NCI-H82 treated with DMSO at 0.1 percent for 48 hours (cell line): Measurements from ENCODE around the gene SGK1.
A peak's percentile ranks its signal among the peaks of the same experiment; 100 is the strongest.

Experiments
- DNase-seq: peaks from one replicate; lab custom pipeline; 2025; ENCODE audit not compliant: unreplicated experiment; lab: John Stamatoyannopoulos, UW

SGK1 gene

DNA sequence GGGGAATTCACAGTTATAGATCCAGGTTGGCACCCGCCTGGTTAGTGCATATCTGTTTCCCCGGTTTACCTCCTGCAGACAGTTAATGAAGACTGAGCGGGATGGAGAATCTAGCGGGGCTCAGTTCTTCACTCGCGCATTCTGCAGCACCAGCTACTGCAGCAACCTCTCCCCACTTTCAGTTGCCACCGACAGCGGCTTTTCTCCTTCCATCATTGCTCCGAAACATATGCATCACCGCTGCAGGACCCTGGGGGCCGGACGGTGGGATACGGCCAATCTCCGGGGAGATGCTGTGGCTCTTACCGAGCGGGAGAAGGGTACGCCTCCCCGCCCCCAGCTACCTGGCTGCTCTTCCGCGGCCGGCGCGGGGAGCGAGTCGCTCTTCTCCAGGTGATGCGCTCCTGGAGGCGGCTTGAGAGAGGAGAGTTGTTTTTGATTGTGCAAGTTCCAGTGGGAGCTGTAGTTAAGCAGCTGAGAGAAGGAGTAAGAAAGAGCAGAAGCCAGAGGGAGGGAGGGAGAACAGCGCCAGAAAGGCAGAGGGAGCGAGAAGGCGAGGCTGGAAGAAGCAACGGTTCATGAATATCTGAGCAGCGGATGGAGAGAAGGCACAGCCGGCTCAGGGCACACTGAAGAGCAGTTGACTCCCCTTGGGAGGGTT is at the start of gene SGK1:
Gene SGK1 (minus strand): TSS at position 642 of the 661 bp plus-strand sequence. CDS start 652 bp downstream, outside the sequence.
- DNase-seq, result no peak

DNA sequence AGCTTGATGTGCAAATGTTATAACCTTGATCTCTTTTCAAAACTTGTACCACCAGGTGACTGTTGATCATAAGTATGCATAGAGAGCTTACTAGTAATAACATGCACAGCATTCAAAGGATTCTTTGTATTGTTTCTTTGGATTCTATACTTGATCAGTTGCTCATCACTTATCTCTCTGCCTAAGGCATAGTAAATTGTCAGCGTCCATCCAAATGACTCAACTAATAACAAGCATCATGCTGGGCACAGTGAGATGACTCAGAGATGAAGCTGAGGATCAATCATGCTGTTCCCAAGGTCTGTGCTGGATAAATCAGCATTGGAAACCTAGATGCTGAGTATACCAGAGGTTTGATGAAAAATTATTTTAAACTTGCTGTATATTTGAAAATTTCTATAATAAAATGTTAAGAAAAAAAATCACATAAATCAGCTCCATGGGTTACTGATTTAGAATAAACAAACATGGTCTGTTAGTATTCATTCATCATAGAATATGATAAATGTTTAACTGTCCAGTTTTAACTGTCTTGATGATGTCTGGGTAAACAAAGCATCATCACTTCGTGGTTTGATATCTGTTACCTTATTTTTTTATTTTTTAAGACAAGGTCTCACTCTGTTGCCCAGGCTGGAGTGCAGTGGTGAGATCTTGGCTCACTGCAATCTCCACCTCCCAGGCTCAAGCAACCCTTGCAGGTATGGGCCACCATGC is 45.6 kb upstream of the SGK1 start:
- DNase-seq, result no peak

DNA sequence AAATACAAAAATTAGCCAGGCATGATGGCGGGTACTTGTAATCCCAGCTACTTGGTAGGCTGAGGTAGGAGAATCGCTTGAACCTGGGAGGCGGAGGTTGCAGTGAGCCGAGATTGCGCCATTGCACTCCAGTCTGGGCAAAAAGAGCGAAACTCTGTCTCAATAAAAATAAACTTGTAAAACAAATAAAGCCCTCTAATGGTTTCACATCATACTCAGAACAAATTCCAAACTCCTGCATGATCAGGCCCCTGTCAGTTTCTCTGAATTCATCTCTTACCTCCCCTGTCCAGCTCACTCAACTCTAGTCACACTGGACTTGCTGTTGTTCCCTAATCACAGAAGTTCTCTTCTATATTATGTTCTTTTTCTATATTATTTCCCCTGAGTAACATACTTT is 43.1 kb upstream of the SGK1 start:
- DNase-seq, result no peak

DNA sequence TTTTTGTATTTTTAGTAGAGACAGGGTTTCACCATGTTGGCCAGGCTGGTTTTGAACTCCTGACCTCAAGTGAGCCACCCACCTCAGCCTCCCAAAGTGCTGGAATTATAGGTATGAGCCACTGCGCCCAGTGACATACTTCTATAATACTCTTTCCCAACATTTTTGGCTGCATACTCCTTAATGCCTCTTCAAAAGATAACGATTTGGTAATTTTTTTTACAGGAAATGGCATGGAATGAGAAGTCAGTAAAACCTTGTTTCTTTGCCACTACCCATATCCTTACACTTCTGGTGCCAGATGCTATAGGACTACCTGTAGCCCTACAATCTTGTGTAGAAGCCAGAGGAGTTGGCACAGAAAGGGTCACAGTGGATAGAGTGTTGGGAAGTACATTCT is 41.4 kb upstream of the SGK1 start:
- DNase-seq, result no peak

DNA sequence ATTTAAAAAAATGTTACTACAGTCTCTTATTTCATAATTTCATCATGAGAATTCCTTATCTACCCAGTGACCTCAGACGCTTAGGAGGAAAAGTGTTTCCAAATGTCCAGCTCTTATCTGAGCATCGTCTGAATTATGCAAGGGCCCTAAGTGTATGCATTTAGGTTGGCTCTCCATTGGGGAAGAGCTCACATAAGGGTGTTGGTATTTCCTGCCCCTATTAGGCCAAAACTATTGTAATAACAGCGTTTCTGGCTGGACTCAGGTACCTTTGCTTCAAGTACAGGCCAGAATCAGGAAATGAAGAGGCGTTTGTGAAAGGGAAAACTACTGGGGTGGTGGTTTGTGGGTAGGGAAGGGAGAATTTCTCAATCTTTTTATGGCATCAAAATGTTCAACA is 40.4 kb upstream of the SGK1 start:
- no peak for DNase-seq

DNA sequence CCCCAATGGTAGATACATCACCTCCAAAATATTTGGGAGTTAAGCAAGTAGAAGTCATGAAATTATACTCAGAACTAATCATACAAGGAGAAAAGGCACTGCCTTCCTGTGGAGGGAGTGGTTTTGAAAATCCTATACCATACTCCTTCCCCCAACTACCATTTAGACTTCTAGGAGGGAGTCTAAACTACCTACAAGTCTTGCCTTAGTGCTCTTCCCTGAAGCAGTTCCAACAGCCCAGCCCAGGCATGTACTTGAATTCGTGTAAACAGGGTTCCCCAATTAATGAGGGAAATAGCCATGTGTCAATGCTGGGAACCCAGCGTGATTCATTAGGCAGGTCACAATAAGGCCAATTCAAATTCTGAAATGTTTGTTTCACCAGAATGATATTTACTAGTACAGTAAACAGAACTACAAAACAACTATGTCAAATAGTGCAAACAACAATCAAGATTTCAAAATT is 39.1 kb upstream of the SGK1 start:
- DNase-seq, result no peak

DNA sequence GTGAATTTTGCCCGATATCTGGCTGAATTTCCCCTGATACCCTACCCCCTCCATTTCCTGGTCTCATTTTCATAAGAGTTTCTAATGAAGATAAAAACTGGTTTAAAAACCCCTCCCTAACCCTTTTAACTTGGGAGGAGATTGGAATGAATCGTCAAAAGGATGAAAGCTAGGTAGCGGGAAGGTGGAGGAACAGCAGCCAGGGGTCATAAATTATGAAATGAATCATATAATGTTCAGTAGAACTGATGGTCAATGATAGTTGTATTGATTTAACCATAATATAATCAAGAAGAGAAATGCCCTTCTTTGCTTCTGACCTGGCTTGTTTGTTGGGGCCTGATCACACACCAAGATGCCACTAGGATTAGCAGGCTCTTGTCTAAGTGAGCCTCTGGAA is 38.5 kb upstream of the SGK1 start:
- no peak for DNase-seq

DNA sequence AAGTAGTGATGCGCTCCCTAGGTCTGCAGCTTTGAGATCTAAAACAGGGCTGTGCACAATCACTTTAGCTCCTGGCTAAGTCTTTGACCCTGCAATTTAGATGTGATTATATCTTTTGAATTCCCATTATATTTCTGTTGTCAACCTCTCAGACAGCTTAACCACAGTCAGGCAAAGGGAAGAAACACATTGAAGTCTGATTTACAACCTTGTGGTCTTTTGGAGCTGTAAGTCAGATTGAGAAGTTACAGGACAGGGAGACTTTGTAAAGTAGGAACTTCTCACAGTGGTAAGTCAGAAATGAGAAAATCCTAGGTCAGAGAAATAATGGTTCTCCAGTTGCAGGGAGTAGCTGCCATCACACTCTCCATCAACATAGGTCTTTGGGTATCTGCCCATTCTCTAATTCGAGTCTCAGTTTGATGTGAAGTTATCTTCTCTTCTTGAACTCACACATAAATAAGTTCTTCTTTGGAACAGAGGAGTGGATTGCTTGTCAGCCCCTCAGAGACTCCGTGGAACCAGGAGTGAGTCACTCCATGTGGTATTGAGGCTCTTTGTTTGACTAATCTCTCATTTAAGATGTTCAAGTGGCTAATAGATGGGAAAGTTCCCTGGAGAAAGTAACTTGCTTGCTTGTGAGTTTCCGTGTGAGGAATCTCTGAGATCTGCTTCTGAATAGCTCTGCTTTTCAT is 35.0 kb upstream of the SGK1 start:
- DNase-seq, result no peak

DNA sequence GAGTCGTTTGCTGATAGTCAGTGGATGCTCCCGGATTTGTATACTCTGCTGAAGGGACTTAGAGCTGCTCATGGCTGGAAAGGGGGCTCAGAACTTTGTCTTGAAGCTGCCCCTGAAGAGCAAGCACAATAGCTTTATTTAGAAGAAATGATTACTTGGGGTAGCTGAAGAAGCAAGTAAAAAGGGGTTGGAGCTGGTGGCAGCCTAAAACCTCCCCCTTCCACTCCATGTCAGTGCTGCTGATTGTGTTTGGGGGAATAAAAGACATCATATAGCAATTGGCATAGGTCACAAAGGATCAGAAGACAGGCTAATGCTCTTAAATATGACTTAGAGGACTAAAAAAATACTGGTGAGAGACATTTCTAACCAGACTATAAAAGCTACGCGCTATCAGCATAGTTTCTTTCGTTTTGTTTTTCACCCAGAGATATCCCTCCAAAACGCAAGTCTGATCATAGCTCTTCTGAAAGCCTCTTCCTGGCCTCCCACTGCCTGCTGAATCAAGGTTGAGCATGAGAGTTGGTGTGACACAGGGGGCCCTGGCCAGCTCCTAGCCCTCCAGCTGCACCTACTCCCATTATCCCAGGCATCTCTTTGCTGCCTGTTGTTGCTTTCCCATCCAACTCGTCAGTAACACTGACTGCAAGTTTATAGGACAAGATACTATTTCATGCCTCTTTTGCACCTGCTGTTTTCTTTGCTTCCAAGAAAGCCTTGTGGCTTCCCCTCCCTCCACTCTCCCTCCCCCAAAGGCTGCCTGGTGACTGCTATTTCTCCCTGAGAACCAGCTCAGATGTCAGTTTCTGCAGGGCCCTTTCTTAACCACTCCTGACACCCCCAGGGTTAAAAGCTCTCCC is 33.9 kb upstream of the SGK1 start:
- no peak for DNase-seq

DNA sequence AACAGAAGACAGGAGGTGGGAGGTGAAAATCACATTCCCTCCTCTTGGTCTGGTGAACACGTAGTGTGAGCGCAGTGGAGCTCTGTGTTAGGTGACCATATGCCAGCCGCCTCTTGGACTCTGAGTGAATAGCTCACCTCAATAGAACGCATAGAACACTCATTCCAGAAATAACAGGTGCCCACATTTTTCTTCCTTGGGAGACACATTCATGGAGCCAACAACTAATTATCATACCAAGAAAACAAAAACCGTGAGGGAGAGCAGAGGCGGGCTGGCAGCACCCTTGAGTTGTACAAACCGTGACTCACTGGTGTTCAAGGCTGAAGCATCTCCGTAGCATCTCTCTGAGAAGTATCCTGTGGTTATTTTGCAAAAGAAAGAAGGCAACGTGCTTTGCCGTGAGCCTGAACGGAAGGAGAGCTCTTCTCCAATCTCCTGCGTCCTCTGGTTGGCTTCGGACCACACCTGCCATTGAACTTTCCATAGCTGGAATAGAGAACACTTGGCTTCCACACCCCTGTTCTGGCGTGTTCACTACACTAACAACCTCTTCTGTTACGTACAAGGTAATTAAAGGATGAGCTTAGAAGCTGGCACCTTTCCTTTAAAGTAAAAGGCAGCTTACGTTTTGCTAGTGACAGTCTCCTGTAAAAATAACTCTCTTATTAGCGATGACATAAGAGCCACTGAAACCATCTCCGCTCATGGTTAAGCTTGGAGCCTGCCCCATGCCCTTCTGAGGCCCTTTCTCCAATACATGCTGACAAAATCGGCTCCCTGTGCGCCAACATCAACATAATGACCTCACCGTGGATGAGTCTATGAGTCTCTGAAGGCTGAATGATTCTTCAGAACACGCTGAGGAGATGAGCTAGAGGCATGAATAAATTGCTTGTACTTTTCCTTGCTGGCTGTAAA is 30.2 kb upstream of the SGK1 start:
- DNase-seq, result no peak

DNA sequence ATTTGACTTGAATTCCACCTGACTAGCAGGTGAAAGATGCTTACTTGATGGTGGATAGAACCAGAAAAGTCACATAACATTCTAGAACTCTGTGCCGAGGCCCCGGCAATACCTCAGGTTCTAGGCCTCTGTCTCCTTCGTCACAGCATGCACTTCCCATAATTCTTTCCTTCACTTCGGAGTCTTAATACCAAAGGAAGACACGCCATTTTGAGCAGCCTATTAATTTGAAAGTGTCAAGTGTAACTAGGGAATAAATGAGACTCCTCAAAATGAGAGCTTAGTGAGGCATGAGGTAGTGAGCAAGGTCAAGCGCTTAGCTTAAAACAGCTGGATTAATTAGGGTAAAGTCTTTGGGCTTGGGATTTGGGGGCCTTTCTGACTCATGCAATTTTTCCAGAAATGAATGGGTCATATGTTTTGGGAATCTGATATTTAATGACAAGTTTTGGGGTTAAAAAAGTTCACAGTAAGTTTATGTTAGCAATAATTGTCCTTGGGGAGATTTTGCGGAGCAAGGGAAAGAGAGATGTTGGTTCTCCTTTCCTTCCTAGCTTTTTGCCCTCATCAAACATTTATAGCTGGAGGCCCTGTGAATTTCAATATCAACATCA is 29.1 kb upstream of the SGK1 start:
- no peak for DNase-seq

DNA sequence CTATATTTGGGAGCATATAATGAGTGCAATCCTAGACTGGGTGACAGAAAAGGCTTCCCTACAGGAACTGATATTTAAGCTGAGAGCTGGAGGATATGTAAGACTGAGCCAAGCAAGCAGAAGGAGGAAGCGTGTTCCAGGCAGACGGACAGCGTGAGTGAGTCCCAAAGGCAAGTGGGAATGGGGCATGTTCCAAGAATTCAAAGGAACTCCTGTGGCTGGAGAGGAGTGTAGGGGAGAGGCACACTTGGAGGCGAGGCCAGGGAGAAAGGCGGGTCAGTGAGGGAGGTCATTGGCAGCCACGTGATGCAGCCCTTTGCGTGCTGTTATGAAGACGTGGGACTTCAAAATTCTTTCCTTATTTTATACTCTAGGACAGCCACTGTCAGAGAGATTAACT is 27.9 kb upstream of the SGK1 start:
- DNase-seq, result no peak

DNA sequence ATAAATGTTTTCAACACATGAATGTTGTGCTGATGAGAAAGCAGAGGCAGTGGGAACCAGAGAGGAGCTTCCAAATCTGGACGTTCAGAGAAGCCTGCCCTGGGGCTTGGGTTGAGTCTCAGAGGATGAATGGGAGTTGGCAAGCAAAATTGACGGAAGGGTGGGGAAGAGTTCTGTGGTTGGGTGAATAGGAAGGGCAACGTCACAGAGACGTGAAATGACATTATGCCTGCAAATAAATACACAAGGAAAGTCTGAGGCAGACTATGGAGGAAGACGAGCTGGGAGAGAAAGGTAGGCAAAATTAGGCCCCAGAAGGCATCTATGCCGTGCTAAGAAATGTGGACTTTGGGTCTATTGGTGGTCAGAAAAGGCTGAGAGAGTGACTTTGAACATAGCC is 25.2 kb upstream of the SGK1 start:
- DNase-seq, result no peak

DNA sequence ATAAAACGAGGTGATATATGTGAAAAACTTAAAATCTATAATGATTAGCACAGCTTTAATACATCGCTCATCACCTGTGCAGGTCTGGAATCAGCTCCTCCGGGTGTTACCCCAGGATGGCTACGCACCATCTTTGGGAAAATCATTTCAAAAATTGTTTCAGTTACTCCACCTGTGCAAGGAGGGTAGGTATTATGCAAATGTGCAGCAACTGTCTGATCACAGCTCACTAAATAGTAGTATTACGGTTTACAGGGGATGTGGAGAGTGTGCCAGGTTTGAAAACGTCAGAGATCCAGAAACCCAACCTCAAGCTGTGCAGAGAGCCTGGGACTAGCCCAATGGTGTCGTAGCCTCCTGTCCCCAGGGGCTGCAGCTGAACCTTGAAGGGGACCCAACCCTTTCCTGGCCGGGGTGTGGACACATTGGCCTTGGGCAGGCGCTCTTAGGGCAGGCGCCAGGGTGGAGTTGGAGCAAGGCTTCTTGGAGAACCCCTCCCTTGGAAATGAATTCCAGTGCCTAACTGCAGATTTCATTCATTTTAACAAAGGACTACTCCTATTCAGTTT is 24.2 kb upstream of the SGK1 start:
- no peak for DNase-seq

DNA sequence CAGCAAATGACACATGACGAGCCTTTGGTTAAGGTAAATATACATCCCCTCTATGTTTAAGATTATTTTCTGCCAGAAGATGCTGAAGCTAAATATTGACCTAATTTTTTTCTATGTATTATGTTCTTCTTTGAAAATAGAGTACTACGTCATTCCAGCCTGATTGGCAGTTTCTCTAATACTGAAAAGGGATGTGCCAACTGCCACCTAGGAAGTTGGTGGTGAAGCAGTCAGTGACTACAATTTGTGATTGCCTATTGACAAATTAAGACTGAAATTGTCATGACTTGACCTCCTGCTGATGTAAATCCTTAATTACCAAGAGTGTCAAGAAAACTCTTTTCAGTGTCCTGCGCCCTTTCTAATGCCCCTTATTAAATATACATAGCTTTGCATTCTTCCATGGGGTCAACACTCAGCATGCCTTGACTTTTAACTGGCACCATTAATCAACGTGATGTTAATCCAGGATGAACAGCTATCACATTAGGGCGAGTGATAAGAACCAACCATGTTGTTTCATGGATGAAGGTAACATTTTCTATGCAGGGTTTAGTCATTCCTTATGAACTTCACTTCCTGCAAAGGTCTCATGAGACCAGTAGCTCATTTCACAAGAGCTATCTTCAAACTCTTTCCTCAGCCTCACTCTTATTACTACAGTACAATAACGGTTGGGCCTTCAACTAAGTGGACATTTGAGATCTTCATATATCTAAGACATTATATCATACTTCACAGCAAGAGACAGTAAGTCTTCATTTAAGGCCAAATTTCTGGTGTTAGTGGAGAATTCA is 22.5 kb upstream of the SGK1 start:
- DNase-seq, result no peak

DNA sequence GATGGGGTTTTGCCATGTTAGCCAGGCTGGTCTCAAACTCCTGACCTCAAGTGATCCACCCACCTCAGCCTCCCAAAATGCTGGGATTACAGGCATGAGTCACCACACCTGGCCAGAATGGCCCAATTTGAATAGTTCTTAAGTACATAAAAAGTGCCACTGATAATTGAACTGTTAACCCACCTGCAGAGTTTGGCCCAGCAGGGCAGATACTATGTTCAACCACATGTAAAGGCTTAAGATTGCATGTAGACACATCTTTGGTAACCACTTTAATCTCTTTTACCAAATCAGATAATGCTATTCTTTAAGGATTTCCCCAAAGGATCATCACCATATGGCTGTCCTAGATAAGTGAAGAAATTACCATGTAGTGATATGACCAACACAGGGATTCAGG is 21.3 kb upstream of the SGK1 start:
- peak; percentile 80 for DNase-seq

DNA sequence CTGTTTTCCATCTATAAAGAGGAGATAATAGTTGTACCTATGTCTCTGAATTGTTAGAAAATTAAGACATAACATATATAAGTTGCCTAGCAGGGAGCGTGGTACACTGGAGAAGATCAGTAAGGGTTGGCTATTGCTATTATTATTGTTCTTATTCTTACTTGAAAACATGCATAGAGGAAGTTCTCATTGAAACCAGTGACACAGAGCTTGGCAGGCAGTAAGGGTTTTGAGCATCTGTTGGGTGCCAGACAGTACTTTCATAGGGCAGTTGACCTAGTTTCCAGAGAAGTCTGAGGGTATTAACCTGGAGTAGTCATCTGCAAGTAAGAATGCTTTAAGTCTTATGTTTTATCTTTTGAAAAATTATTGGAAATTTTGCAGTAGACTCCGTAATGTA is 13.3 kb upstream of the SGK1 start:
- no peak for DNase-seq

DNA sequence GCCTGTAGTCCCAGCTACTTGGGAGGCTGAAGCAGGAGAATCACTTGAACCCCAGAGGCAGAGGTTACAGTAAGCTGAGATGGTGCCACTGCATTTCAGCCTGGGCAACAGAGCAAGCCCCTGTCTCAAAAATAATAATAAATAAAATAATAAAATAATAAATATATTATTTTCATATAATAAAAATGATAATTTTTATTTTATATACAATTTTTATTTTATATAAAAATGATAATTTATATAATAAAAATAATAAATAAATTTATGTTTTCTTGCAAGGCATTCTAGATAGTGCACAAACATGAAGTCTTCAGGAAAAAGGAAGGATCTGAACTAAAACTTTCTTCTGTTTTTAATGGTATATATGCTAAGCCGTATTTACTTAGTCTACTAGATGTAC is 12.6 kb upstream of the SGK1 start:
- no peak for DNase-seq

DNA sequence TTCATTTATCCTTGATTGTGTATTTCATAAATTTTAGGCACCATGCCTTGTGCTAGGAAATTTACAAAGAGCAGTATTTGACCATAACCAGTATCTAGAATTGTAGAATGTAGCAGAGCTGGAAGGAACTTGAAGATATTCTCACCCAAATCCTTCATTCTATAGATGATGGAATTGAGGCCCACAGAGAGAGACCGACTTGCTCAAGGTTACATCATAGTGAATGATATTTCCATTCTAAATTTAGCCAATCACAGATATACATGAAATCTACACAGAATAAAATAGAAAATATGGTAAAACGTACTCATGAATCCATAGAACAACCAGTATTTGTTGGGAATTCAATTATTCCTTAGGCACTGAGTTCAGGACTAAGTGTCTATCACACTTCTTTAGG is 10.9 kb upstream of the SGK1 start:
- DNase-seq, result no peak
